Thymus (tissue), 11 donors: ENCODE data around the gene CNOT6L. TPM values are rescaled to one million over a fixed set of nuclear protein-coding genes. Genes with fewer than 3 reads are reported as not detected.
A peak's percentile ranks its signal among the peaks of the same experiment; 100 is the strongest.

Experiments
- DNase-seq, 9 donors: peaks; one replicate each; pipeline ENCODE4 v3.0.0-alpha.2; 2013; ENCODE audit warnings: low spot score in 9 of 9, low read depth in 6 of 9, missing footprints in 1 of 9
- H3K27ac ChIP-seq, 2 donors: one replicate each; pipeline ENCODE4 v1.5.1; 2013; ENCODE audit warnings: control low read depth in 1 of 2, low read depth in 1 of 2, low read length in 1 of 2, mild to moderate bottlenecking in 1 of 2, moderate library complexity in 1 of 2
- H3K27me3 ChIP-seq, 2 donors: one replicate each; pipeline ENCODE4 v1.5.1; 2013; ENCODE audit warnings: low read length in 1 of 2; ENCODE audit not compliant: control insufficient read depth in 2 of 2, insufficient read depth in 1 of 2
- H3K36me3 ChIP-seq, 2 donors: one replicate each; pipeline ENCODE4 v1.5.1; 2013; ENCODE audit warnings: low read length in 1 of 2, mild to moderate bottlenecking in 1 of 2, moderate library complexity in 1 of 2; ENCODE audit not compliant: control insufficient read depth in 2 of 2, insufficient read depth in 2 of 2
- H3K4me1 ChIP-seq, 2 donors: one replicate each; pipeline ENCODE4 v1.5.1; 2013; ENCODE audit warnings: low read length in 2 of 2; ENCODE audit not compliant: control insufficient read depth in 2 of 2, insufficient read depth in 2 of 2
- H3K4me3 ChIP-seq, 2 donors: one replicate each; pipeline ENCODE4 v1.5.1; 2013; ENCODE audit warnings: low read length in 2 of 2, control low read depth in 1 of 2, mild to moderate bottlenecking in 1 of 2
- H3K9me3 ChIP-seq, 2 donors: one replicate each; pipeline ENCODE4 v1.5.1; 2013; ENCODE audit warnings: low read length in 1 of 2, mild to moderate bottlenecking in 1 of 2; ENCODE audit not compliant: control insufficient read depth in 2 of 2, insufficient read depth in 1 of 2
- WGBS: extraction: QIAGEN DNeasy Blood & Tissue Kit; methylation state at CpG from one replicate; pipeline ENCODE4 v1.1.7; 2013; 5-methylcytosine and 5-hydroxymethylcytosine counted together
- polyA plus RNA-seq: library from polyadenylated mRNA; stranded (reverse); fragments of 200-250 nt; gene quantifications from one replicate; pipeline ENCODE4 v1.2.3, GENCODE V29; 2013
- total RNA-seq: library from RNA; stranded (reverse); fragments of 120-200 nt; gene quantifications from one replicate; pipeline ENCODE4 v1.2.4, GENCODE V29; 2013
- donor health status: healthy.

The CNOT6L gene
- total and polyA plus RNA-seq, 2 donors: 28.4 to 39.4 TPM

DNA sequence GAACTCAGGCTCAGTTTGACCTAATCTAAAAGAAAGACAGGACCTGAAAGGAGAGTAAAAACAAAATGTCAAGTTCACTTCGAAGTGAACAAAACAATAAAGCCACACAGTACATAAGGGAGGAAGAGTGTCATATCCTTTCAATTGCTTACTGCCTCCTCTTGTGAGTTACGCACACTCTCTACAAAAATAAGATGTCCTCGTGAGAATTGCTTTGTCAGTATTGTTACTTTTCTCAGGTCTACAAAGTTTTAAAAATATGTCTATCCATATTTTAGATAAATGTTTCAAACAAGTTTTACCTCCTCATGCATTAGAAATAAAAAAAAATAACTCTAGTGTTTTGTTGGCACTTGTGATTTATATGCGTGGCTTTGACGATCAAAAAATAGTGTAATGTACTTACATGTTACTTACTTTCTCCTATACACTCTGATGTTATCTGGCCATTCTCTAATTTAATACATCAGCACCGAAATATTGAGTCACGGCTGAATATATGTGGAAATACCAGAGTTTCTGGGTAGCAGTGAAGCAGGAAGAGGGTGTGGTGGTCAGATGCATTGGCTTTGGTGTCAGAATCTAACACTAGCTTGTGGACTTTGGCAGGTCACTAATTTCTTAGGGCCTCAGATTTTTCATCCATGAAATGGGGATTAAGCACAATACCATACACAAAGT is 35.4 kb upstream of the CNOT6L start:
- no peaks in the 10 kb centered on the region for H3K36me3 ChIP-seq
- no peaks in the 10 kb centered on the region for H3K27me3 ChIP-seq
- no peak overlapping the region for H3K4me3 ChIP-seq
- H3K9me3 ChIP-seq: no peaks in the 10 kb centered on the region
- peak in 5 of 9 donors; percentile 30 to 74 (median 32) for DNase-seq
- peaks cover 5 to 20% of the 10 kb centered on the region in 2 donors for H3K4me1 ChIP-seq
- H3K27ac ChIP-seq: peak overlapping the region; percentile 82 to 86
- WGBS: 58% methylated on average over 7 of the region's 7 CpGs

DNA sequence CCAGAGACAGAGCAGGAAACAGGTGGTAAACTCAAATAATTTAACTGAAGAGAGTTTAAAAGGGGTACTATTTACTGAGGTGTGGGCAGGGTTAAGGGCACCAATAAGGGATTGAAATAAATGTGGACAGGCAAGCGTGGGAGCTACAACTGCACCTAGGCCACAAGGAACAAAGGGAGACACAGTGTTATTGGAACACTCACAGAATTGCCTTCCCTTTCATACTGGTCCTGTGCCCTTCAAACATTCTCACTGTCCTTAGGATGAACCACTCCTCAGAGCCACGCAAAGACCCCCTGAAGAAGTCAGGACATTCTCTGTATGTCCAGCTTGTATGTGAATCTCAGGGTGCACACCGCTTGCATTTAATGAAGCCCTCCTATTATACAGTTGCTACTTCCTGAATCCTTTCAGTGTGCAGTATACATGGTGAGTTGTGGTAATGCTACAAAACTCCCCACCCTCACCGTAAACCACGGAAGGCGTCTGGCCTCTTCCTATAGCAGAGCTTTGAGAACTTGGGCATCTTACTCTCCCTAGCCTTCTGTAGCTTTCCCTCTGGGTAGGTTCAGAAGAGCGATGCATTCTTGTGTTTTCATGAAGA is 33.8 kb upstream of the CNOT6L start:
- Histone ChIP-seq H3K36me3 (no peaks in the 10 kb centered on the region), H3K27me3 (no peaks in the 10 kb centered on the region), H3K27ac (peak overlapping the region; percentile 82 to 91), H3K4me3 (peak overlapping the region in 1 of 2 donors; percentile 7), H3K4me1 (peaks cover 5 to 20% of the 10 kb centered on the region in 2 donors), H3K9me3 (no peaks in the 10 kb centered on the region)
- DNase-seq: peak in 8 of 9 donors; percentile 54 to 90 (median 72)
- 11% methylated on average over 7 of the region's 7 CpGs for WGBS

DNA sequence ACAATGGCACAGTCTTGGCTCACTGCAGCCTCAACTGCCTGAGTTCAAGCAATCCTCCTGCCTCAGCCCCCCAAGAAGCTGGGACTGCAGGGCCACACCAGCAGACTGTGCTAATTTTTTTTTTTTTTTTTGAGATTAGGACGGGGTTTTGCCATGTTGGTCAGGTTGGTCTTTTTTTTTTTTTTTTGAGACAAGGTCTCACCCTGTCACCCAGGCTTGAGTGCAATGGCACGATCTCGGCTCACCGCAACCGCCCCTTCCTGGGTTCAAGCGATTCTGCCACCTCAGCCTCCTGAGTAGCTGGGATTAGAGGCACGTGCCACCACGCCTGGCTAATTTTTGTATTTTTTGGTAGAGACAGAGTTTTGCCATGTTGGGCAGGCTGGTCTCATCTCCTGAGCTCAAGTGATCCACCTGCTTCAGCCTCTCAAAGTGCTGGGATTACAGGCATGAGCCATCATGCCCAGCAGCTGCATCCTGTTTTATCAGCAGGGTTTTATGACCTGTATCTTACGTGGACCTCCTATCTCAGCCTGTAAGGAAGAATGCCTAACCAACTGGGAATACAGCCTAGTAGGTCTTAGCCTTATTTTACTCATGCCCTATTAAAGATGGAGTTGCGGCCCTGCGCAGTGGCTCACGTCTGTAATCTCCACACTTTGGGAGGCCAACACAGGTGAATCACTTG is 30.3 kb upstream of the CNOT6L start:
- DNase-seq: no peak
- Histone ChIP-seq H3K4me1 (peaks cover 5 to 13% of the 10 kb centered on the region in 2 donors), H3K27me3 (no peaks in the 10 kb centered on the region), H3K27ac (no peak overlapping the region), H3K4me3 (no peak overlapping the region), H3K36me3 (no peaks in the 10 kb centered on the region), H3K9me3 (no peaks in the 10 kb centered on the region)
- 97% methylated on average over 12 of the region's 12 CpGs for WGBS

DNA sequence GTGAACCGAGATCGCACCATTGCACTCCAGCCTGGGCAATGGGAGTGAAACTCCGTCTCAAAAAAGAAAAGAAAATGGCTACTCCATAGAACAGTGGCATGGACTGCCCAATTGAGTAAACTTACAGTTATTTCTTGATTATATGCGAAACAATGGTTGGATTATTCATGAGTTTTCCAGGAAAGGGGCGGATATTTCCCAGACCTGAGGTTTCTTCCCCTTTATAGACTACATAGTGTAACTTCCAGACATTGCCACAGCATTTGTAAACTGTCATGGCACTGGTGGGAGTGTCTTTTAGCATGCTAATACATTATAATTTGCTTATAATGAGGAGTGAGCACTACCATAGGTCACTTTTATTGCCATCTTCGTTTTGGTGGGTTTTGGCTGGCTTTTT is 29.3 kb upstream of the CNOT6L start:
- H3K4me3 ChIP-seq: no peak overlapping the region
- no peaks in the 10 kb centered on the region for H3K36me3 ChIP-seq
- no peaks in the 10 kb centered on the region for H3K27me3 ChIP-seq
- DNase-seq: no peak
- no peak overlapping the region for H3K27ac ChIP-seq
- no peaks in the 10 kb centered on the region for H3K9me3 ChIP-seq
- peaks cover 2 to 6% of the 10 kb centered on the region in 2 donors for H3K4me1 ChIP-seq
- 97% methylated on average over 6 of the region's 6 CpGs for WGBS

DNA sequence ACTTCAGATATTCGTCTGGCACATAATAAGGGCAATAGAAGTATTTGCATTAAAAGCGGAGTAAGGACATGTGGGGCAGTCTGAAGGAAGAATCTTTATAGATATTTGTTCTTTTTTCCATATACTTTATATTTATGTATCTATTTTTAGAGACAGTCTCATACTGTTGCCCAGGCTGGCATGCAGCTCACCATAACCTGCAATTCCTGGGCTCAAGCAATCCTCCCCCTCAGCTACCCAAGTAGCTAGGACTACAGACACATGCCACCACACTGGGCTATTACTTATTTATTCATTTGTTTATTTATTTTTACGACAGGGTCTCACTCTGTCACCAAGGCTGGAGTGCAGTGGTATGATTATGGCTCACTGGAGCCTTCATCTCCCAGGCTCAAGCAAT is 26.8 kb upstream of the CNOT6L start:
- H3K27ac ChIP-seq: no peak overlapping the region
- H3K4me3 ChIP-seq: no peak overlapping the region
- no peaks in the 10 kb centered on the region for H3K36me3 ChIP-seq
- H3K27me3 ChIP-seq: no peaks in the 10 kb centered on the region
- DNase-seq: no peak
- whole genome bisulfite sequencing: 98% methylated on average over 3 of the region's 3 CpGs
- H3K4me1 ChIP-seq: no peaks in the 10 kb centered on the region
- H3K9me3 ChIP-seq: no peaks in the 10 kb centered on the region

DNA sequence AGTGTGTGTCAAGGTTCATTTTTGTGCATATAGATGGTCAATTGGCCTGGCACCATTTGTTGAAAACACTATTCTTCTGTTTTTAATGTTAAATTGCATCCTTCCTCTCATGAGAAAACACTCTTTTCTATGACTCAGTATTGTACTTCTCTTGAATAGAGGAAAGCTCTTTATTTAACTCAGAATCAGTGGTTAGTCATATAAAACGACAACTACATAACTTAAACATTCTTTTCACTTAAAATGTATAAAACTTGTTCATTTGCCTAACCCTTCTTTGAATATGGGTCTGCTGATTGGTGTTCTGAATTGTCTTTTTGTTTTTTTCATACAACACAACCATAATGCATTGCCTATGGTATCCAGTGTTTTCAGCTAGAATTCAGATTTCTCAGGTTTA is 26.2 kb upstream of the CNOT6L start:
- Histone ChIP-seq H3K4me3 (no peak overlapping the region), H3K9me3 (no peaks in the 10 kb centered on the region), H3K36me3 (no peaks in the 10 kb centered on the region), H3K4me1 (no peaks in the 10 kb centered on the region), H3K27ac (no peak overlapping the region), H3K27me3 (no peaks in the 10 kb centered on the region)
- WGBS: 95% methylated on average over 1 of the region's 1 CpG
- DNase-seq: no peak

DNA sequence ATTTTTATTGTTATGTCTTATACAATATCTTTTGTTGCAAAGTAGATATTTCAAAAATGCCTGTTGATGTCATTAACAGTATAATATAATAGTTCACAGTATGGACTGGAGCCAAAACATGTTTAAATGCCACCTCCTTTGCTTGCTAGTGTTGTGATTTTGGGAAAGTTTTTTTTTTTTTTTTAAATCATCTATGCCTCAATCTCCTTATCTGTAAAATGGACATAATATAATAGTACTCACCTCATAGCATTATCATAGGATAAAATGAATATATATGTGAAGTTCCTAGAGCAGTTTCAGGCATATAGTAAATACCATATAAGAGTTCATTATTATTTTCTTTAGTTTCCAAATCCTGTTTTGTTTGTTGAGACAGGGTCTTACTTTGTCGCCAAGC is 25.2 kb upstream of the CNOT6L start:
- Histone ChIP-seq H3K4me3 (no peak overlapping the region), H3K36me3 (no peaks in the 10 kb centered on the region), H3K27me3 (no peaks in the 10 kb centered on the region), H3K9me3 (no peaks in the 10 kb centered on the region), H3K27ac (no peak overlapping the region), H3K4me1 (no peaks in the 10 kb centered on the region)
- no peak for DNase-seq
- WGBS: 96% methylated on average over 1 of the region's 1 CpG

DNA sequence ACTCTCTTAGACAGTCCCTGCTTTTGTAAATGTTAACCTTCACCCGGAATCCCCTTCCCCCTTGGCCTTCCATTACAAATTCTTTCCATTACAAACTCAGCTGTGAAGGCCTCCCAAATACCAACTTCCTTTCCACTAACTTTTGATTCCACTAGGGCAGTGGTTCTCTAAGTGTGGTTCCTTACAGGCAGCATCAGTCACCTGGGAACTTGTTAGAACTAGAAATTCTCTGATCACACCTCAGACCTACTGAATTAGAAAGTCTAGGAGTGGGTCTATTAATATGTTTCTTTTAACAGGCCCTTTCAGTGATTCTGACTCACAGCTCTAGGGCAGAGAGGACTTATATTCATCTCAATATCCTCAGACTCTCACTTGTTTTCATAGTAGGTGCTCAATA is 24.5 kb upstream of the CNOT6L start:
- H3K27me3 ChIP-seq: no peaks in the 10 kb centered on the region
- no peaks in the 10 kb centered on the region for H3K9me3 ChIP-seq
- no peak overlapping the region for H3K27ac ChIP-seq
- H3K36me3 ChIP-seq: no peaks in the 10 kb centered on the region
- no peaks in the 10 kb centered on the region for H3K4me1 ChIP-seq
- DNase-seq: no peak
- 91% methylated on average over 1 of the region's 1 CpG for WGBS
- H3K4me3 ChIP-seq: no peak overlapping the region

DNA sequence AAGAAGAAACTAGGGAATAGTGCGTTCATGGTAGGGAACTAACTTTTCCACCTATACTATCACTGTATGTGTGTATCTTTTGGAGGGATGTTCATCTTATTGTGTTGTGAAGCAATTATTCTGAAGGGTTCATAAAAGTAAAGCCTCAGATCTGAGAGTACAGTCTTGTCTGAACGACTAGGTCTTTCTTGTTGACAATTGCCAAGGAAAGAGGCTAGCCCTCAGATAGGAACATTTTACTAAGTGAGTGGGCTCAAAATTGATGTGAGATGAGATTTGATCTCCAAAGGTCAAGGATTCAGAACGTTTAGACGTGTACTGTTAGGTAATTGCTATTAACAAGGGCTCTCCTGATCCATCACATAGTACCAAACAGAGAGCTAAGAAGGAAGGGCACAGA is 15.2 kb upstream of the CNOT6L start:
- 91% methylated on average over 4 of the region's 4 CpGs for WGBS
- Histone ChIP-seq H3K9me3 (no peaks in the 10 kb centered on the region), H3K36me3 (no peaks in the 10 kb centered on the region), H3K27me3 (no peaks in the 10 kb centered on the region), H3K4me1 (no peaks in the 10 kb centered on the region), H3K27ac (no peak overlapping the region), H3K4me3 (no peak overlapping the region)
- DNase-seq: no peak
